Prostate gland (tissue), 2 donors: ENCODE data around the gene DNLZ.

Source experiments
- CTCF ChIP-seq, 4 experiments: fragments of 200-600 bp in 2 of 4; fragments of 450-650 bp in 2 of 4; sonication (generic) in 2 of 4; IDR thresholded peaks; 1 replicate in 3 of 4; 2 replicates in 1 of 4; pipeline ENCODE4 v1.5.1; 2016 to 2019; ENCODE audit warnings: antibody characterized with exemption in 4 of 4, mild to moderate bottlenecking in 2 of 4, moderate library complexity in 2 of 4
- POLR2AphosphoS5 ChIP-seq: sonication (generic); formaldehyde crosslinking; IDR thresholded peaks from one replicate; pipeline ENCODE4 v1.6.1; 2017; ENCODE audit warnings: antibody characterized with exemption

GRCh38 chr9:136309806-136310220 lies 53.7 kb downstream of the DNLZ start:
- TF ChIP-seq POLR2AphosphoS5 (no peak), CTCF (IDR thresholded peaks at IDR 0.05) (no peak)
